Ovary (tissue), 9 donors: Measurements from ENCODE around the gene CAPN3. TPM values are rescaled to one million over a fixed set of nuclear protein-coding genes. Genes with fewer than 3 reads are reported as not detected.

Source experiments
- DNase-seq, 5 donors: peaks; one replicate each; pipeline ENCODE4 v3.0.0-alpha.2; 2019 to 2020
- H3K27ac ChIP-seq, 2 donors: fragments of 200-600 bp; one replicate each; pipeline versions ENCODE4 v1.5.1 to v1.8.0; 2019 to 2022
- H3K27me3 ChIP-seq: fragments of 200-600 bp; one replicate; pipeline ENCODE4 v1.8.0; 2022
- H3K36me3 ChIP-seq: fragments of 200-600 bp; sonication (generic); one replicate; pipeline ENCODE4 v1.5.1; 2019
- H3K4me1 ChIP-seq: one replicate; pipeline ENCODE4 v1.8.1; 2013; ENCODE audit warnings: mild to moderate bottlenecking, moderate library complexity; ENCODE audit not compliant: insufficient read depth
- H3K4me3 ChIP-seq: fragments of 200-600 bp; sonication (generic); one replicate; pipeline ENCODE4 v1.5.1; 2017
- H3K9me3 ChIP-seq, 2 donors: fragments of 200-600 bp in 1 of 2; sonication (generic) in 1 of 2; one replicate each; pipeline versions ENCODE4 v1.5.1 to v1.8.1; 2013 to 2019; ENCODE audit warnings: mild to moderate bottlenecking in 1 of 2, moderate library complexity in 1 of 2
- EP300 ChIP-seq: sonication (generic); formaldehyde crosslinking; IDR thresholded peaks from one replicate; pipeline ENCODE4 v1.6.1; 2017; ENCODE audit warnings: antibody characterized with exemption
- POLR2A ChIP-seq: fragments of 450-650 bp; IDR thresholded peaks from one replicate; pipeline ENCODE4 v1.6.1; 2017; ENCODE audit warnings: antibody characterized with exemption, mild to moderate bottlenecking, moderate library complexity
- WGBS, 3 donors: extraction: QIAGEN DNeasy Blood & Tissue Kit in 1 of 3; methylation state at CpG; one replicate each; pipeline versions ENCODE4 v1.1.5 to v1.1.7; 2013 to 2017; 5-methylcytosine and 5-hydroxymethylcytosine counted together
- intact Hi-C, 4 donors: fragments of 100-400 bp; cut with DNase I; formaldehyde crosslinking; loops; one replicate each; pipeline versions ENCODE4 v1.11.0 to v1.15.1; 2022 to 2023
- polyA plus RNA-seq, 2 donors: library from polyadenylated mRNA; stranded (reverse); fragments of 200-250 nt in 1 of 2; fragments of 350-450 nt in 1 of 2; fragmentation: Illumina TruSeq in 1 of 2; extraction: RNeasy Lipid Tissue Mini Kit (QIAGEN cat#74804) in 1 of 2; gene quantifications; one replicate each; pipeline ENCODE4 v1.2.3, GENCODE V29; 2013 to 2014
- total RNA-seq, 7 donors: library from RNA; depleted of rRNA in 2 of 7; stranded (reverse); fragments of >200 nt in 2 of 7; fragmentation: NEBNext Ultra II Directional in 3 of 7; extraction: Animal tissue kit (Norgen Biotek cat#: 25700) in 3 of 7; gene quantifications; one replicate each; pipeline versions ENCODE4 v1.1.0 to v1.2.4, GENCODE V29; 2016 to 2023
- TF ChIP-seq, protein P1 (sequence below), 3 donors: fragments of 450-650 bp in 2 of 3; fragments of 200-600 bp in 1 of 3; IDR thresholded peaks; one replicate each; pipeline versions ENCODE4 v1.5.1 to v1.8.0; 2016 to 2022; ENCODE audit warnings: antibody characterized with exemption in 3 of 3, mild to moderate bottlenecking in 1 of 3
- donor health status: DM: no; HTN: no; CAD: no; lungs with moderate emphysema.
- donor health status: DM: no; HTN: no; CAD: no.
- donor health status: Bipolar disorder and iron deficiency.
- donor health status: DM: yes; HTN: yes; CAD: no.
- donor health status: DM: no; HTN: no; CAD: no.
- donor health status: DM: yes; HTN: yes; CAD: no.

Gene CAPN3
- total and polyA plus RNA-seq, 9 donors: 6.4 to 19.1 (median 8.0) TPM

DNA sequence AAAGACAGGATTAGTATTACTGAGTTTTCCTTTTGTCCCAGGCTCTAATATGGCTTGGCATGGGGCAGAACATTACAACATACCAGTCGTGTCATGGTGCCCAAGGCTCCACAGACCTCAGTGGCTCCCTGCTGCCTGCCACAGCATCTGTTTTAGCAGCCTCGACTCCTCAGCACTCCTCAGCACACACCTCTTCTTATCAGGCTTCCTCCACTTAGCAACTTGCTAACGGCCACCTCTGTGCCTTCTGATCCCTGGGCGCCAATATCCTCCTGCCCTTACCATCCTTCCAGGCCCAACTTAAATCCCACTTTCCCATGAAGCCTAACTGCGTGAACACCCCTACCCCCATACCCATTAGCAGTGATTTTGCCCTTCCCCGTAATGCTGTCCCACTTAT, 6.2 kb upstream of the CAPN3 start:
- TF ChIP-seq, protein P1, sequence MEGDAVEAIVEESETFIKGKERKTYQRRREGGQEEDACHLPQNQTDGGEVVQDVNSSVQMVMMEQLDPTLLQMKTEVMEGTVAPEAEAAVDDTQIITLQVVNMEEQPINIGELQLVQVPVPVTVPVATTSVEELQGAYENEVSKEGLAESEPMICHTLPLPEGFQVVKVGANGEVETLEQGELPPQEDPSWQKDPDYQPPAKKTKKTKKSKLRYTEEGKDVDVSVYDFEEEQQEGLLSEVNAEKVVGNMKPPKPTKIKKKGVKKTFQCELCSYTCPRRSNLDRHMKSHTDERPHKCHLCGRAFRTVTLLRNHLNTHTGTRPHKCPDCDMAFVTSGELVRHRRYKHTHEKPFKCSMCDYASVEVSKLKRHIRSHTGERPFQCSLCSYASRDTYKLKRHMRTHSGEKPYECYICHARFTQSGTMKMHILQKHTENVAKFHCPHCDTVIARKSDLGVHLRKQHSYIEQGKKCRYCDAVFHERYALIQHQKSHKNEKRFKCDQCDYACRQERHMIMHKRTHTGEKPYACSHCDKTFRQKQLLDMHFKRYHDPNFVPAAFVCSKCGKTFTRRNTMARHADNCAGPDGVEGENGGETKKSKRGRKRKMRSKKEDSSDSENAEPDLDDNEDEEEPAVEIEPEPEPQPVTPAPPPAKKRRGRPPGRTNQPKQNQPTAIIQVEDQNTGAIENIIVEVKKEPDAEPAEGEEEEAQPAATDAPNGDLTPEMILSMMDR (IDR thresholded peaks at IDR 0.05): no peak
- TF ChIP-seq POLR2A (no peak), EP300 (no peak)
- Histone ChIP-seq H3K27ac (no peak overlapping the region), H3K27me3 (no peaks in the 10 kb centered on the region), H3K36me3 (no peaks in the 10 kb centered on the region), H3K9me3 (no peaks in the 10 kb centered on the region), H3K4me1 (no peaks in the 10 kb centered on the region), H3K4me3 (no peak overlapping the region)
- 87 to 94% (median 91%) methylated on average over 6 of the region's 6 CpGs for whole genome bisulfite sequencing, 3 donors
- intact Hi-C loops: no loop called here
- DNase-seq: no peak

DNA sequence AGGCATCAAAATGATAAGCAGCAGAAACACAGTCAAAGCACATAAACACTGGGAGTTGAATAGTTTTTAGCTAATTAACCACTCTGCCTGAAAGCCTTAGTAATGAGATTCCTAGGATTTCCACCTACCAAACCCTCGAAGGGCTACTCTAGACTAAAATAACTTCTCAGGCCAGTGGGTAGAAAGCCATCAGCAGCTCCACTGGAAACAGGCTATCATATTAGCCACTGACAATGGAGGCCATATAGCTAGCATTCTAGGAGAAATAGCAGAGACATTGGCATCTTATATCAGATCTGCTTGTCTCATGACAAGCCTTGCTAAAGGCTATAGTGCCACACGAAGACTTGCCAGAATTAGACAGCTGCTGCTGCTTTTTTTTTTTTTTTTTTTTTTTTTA, 4.5 kb upstream of the CAPN3 start:
- DNase-seq: no peak
- 53 to 82% (median 78%) methylated on average over 2 of the region's 2 CpGs for WGBS, 3 donors
- H3K4me1 ChIP-seq: no peaks in the 10 kb centered on the region
- no peak overlapping the region for H3K27ac ChIP-seq
- TF ChIP-seq EP300 (no peak), POLR2A (no peak)
- TF ChIP-seq, protein P1 (IDR thresholded peaks at IDR 0.05): no peak
- intact Hi-C loops: no loop called here
- no peaks in the 10 kb centered on the region for H3K36me3 ChIP-seq
- H3K27me3 ChIP-seq: no peaks in the 10 kb centered on the region
- H3K4me3 ChIP-seq: no peak overlapping the region
- H3K9me3 ChIP-seq: no peaks in the 10 kb centered on the region

DNA sequence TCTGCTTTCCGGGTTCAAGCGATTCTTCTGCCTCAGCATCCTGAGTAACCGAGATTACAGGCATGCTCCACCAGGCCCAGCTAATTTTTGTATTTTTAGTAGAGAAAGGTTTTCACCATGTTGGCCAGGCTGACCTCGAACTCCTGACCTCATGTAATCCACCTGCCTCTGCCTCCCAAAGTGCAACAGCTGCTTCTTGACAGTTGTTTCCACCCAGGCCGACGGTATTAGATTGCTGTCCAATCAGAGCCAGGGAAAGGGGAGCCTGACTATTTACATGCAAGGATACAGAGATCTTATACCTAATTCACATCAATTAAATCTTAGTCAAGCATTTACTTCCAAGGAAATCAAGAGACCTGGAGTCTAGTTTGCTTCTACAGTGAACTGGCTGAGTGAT, 4.0 kb upstream of the CAPN3 start:
- no peak overlapping the region for H3K27ac ChIP-seq
- no peaks in the 10 kb centered on the region for H3K36me3 ChIP-seq
- intact Hi-C loops: no loop called here
- no peak for DNase-seq
- H3K4me1 ChIP-seq: no peaks in the 10 kb centered on the region
- 72 to 75% (median 73%) methylated on average over 6 of the region's 6 CpGs for WGBS, 3 donors
- no peaks in the 10 kb centered on the region for H3K9me3 ChIP-seq
- H3K4me3 ChIP-seq: no peak overlapping the region
- TF ChIP-seq EP300 (no peak), POLR2A (no peak)
- TF ChIP-seq, protein P1 (IDR thresholded peaks at IDR 0.05): no peak
- H3K27me3 ChIP-seq: no peaks in the 10 kb centered on the region

DNA sequence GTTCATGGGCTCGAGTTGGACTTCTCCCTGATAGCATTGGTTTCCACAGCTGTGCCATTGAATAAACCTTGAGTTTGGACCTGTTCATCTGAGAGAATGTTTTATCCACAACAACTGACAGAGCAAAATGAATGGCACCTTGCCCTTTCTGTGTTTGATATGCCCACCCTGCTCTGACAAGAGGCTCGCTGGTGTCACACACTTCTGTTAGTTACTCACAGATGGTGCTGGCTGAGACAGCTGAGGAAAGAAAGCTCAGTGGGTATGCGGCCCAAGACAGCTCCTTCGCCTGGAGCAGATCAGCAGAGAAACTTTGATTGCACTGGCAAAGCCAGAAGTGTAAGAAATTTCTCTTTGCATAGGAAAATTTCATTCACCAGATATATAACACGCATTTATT, 2.5 kb upstream of the CAPN3 start:
- TF ChIP-seq POLR2A: no peak
- TF ChIP-seq, protein P1 (IDR thresholded peaks at IDR 0.05): no peak
- no peak for TF ChIP-seq EP300
- Histone ChIP-seq H3K4me3 (no peak overlapping the region), H3K9me3 (no peaks in the 10 kb centered on the region), H3K27ac (no peak overlapping the region), H3K4me1 (no peaks in the 10 kb centered on the region), H3K27me3 (no peaks in the 10 kb centered on the region), H3K36me3 (no peaks in the 10 kb centered on the region)
- WGBS, 3 donors: 66 to 83% (median 71%) methylated on average over 5 of the region's 5 CpGs
- no peak for DNase-seq
- intact Hi-C loops: no loop called here

DNA sequence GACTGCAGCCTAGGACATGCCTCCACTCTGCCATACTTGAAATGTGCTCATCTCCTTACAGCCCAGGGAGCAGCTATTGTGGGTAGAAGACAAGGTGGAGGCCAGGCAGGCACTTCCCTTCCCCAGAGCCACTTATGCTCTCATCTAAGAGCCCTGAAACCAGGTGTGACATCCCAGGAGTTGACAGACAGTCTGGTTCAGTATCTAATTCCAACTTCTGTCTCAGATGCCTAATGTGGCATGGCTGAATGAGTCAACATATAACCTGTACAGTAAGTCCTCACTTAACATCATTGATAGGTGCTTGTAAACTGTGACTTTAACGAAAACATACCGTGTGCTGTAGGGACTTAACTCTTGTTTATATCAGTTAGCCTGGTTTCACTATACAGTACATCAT, 1.2 kb upstream of the CAPN3 start:
- intact Hi-C loops: no loop called here
- Histone ChIP-seq H3K27ac (no peak overlapping the region), H3K27me3 (no peaks in the 10 kb centered on the region), H3K4me3 (no peak overlapping the region), H3K9me3 (no peaks in the 10 kb centered on the region), H3K4me1 (no peaks in the 10 kb centered on the region), H3K36me3 (no peaks in the 10 kb centered on the region)
- no peak for DNase-seq
- TF ChIP-seq EP300 (no peak), POLR2A (no peak)
- TF ChIP-seq, protein P1 (IDR thresholded peaks at IDR 0.05): no peak
- 85 to 92% (median 85%) methylated on average over 2 of the region's 2 CpGs for WGBS, 3 donors
